Peyer's patch (tissue), 4 donors: ENCODE results near the gene PUSL1.

ENCODE experiments used
- POLR2A ChIP-seq, 2 donors: fragments of 450-650 bp; IDR thresholded peaks; one replicate each; pipeline ENCODE4 v1.5.1; 2017; ENCODE audit warnings: antibody characterized with exemption in 2 of 2, mild to moderate bottlenecking in 2 of 2, moderate library complexity in 2 of 2
- TF ChIP-seq, protein P1 (sequence below), 6 experiments: fragments of 450-650 bp in 4 of 6; fragments of 200-600 bp in 2 of 6; sonication (generic) in 1 of 6; IDR thresholded peaks; one replicate each; pipeline ENCODE4 v1.5.1; 2017 to 2019; ENCODE audit warnings: antibody characterized with exemption in 6 of 6, mild to moderate bottlenecking in 3 of 6, moderate library complexity in 1 of 6

DNA sequence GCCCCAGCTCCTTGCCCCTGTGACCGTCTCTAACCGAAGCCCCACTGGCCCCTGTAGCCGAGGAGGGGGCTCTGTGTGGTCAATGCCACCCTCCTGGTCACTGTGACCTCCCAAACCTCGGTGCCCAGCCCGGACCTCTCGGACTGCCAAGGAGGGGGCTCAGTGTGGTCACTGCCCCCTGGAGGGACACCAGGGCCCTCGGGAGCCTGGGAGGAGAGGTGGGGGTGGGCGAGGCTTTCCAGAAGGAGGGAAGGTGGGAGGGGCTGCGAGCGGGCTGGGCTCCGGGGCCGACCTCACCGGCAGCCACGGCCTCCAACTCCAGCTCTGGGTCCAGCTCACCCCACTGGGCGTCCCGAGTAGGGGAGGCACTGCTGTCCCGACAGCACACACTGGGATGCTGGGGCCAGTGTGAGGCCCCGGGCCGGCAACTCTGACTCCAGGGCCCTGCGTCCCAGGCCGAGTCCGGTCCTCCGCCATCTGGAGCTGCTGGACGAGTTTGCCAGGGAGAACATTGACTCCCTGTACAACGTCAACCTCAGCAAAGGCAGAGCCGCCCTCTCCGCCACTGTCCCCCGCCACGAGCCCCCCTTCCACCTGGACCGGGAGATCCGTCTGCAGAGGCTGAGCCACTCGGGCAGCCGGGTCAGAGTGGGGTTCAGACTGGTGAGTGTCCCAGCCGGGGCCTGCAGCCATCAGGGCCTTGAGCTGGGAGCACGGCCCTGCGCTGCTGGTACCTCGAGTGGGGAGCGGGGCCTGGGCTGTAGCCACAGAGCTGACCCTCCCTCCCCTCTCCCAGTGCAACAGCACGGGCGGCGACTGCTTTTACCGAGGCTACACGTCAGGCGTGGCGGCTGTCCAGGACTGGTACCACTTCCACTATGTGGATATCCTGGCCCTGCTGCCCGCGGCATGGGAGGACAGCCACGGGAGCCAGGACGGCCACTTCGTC lies 21.8 kb upstream of the PUSL1 start:
- TF ChIP-seq, protein P1, sequence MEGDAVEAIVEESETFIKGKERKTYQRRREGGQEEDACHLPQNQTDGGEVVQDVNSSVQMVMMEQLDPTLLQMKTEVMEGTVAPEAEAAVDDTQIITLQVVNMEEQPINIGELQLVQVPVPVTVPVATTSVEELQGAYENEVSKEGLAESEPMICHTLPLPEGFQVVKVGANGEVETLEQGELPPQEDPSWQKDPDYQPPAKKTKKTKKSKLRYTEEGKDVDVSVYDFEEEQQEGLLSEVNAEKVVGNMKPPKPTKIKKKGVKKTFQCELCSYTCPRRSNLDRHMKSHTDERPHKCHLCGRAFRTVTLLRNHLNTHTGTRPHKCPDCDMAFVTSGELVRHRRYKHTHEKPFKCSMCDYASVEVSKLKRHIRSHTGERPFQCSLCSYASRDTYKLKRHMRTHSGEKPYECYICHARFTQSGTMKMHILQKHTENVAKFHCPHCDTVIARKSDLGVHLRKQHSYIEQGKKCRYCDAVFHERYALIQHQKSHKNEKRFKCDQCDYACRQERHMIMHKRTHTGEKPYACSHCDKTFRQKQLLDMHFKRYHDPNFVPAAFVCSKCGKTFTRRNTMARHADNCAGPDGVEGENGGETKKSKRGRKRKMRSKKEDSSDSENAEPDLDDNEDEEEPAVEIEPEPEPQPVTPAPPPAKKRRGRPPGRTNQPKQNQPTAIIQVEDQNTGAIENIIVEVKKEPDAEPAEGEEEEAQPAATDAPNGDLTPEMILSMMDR (IDR thresholded peaks at IDR 0.05) = no peak
- TF ChIP-seq POLR2A (IDR thresholded peaks at IDR 0.05) = no peak
